ENCODE data around the gene RPS6KA2.

RPS6KA2 gene

DNA sequence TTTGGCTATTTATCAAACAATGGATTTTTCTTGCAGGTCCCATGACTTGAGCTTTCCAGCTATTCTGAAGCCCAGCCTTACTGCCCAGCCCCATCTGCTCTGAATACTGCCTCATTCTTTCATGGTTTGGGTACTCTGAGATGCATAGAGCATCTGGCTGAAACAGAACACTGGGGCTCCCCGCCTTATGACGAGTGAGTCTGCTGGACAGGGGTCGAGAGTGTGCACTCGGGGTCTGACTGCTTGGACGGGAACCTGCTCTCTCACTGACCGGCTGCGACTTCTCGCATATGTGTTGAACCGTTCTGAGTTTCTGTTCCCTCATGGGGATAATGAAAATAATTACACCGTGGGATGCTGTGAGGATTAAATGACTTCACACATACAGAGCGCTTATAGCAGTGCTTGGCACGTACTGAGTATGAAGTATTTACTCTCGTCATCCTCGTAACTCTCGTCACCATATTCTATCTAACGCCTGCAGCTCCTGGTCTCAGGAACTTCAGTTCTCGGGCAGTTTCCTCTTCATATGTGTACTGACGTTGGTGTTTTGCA is 184.8 kb downstream of the RPS6KA2 start:
- TF ChIP-seq, protein P1, sequence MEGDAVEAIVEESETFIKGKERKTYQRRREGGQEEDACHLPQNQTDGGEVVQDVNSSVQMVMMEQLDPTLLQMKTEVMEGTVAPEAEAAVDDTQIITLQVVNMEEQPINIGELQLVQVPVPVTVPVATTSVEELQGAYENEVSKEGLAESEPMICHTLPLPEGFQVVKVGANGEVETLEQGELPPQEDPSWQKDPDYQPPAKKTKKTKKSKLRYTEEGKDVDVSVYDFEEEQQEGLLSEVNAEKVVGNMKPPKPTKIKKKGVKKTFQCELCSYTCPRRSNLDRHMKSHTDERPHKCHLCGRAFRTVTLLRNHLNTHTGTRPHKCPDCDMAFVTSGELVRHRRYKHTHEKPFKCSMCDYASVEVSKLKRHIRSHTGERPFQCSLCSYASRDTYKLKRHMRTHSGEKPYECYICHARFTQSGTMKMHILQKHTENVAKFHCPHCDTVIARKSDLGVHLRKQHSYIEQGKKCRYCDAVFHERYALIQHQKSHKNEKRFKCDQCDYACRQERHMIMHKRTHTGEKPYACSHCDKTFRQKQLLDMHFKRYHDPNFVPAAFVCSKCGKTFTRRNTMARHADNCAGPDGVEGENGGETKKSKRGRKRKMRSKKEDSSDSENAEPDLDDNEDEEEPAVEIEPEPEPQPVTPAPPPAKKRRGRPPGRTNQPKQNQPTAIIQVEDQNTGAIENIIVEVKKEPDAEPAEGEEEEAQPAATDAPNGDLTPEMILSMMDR (IDR thresholded peaks at IDR 0.05; ENCODE audit: insufficient read depth, low read length, poor library complexity, severe bottlenecking), result no peak
- H3K36me3 ChIP-seq (ENCODE audit: control insufficient read depth, insufficient read depth, low read length), result no peaks in the 10 kb centered on the region
- no peak for DNase-seq (ENCODE audit: extremely low read depth, insufficient read length)
- no peak overlapping the region for H3K4me3 ChIP-seq (replicated peaks; ENCODE audit: low read depth, low read length)
- peaks cover 1% of the 10 kb centered on the region for H3K27me3 ChIP-seq (replicated peaks; ENCODE audit: control insufficient read depth, insufficient read depth, low read length)

DNA sequence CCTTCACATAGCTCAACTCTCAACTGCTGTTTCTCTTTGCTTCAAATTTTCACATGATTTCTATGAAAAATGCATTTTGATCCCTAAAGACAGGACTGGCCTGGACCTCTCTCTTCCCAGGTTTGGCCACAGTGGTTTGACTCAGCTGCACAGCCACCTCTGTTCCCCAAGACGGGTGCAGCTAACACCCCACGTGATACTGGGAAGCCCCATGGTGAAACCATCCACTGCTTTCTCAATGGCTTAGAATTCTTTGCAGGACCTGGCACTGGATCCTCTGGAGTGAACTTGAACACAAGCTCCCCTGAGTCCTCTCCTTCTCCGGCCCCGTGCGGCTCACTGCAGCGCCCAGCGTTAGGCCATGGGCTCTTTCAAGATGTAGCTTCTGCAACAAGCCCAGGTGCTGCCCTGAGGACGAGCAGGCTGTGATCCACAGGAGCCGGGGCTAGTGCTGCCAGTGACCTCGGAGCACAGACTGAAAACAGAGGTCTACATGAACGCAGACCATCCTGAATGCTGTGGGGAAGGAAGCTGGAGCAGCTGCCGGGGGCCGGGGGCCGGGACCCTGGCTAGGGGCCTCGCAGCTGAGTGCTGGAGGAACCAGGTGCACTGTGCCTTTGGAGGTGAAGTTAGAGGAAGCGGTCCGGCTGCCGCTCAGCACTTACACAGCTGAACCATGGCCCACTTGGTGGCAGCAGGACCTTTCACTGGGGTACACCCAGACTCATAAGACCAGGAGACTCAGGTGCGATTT is 185.5 kb downstream of the RPS6KA2 start:
- Histone ChIP-seq H3K36me3 (ENCODE audit: control insufficient read depth, insufficient read depth, low read length) (no peaks in the 10 kb centered on the region), H3K4me3 (replicated peaks; ENCODE audit: low read depth, low read length) (no peak overlapping the region), H3K27me3 (replicated peaks; ENCODE audit: control insufficient read depth, insufficient read depth, low read length) (peaks cover 1% of the 10 kb centered on the region)
- TF ChIP-seq, protein P1 (IDR thresholded peaks at IDR 0.05; ENCODE audit: insufficient read depth, low read length, poor library complexity, severe bottlenecking), result peak; percentile 34
- no peak for DNase-seq (ENCODE audit: extremely low read depth, insufficient read length)

DNA sequence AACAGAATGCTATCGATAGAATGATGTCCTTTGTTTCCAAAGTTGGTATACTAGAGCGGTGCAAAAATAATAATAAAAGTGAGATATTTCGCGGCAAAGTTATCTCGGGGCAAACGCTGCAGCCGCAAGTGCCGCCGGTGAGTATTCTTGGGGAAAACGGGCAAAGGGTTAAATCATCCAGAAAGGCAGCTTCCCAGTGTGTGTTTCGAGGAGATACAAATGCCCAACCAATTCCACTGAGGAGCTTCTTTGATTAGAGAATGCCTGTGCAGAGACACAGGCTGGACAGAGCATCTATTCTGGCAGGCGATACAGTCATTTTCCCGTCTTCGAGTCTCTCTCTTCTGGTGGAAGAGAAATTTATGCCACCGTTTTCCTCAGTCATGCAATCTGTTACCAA is 186.3 kb downstream of the RPS6KA2 start:
- TF ChIP-seq, protein P1 (IDR thresholded peaks at IDR 0.05; ENCODE audit: insufficient read depth, low read length, poor library complexity, severe bottlenecking), result no peak
- no peaks in the 10 kb centered on the region for H3K36me3 ChIP-seq (ENCODE audit: control insufficient read depth, insufficient read depth, low read length)

DNA sequence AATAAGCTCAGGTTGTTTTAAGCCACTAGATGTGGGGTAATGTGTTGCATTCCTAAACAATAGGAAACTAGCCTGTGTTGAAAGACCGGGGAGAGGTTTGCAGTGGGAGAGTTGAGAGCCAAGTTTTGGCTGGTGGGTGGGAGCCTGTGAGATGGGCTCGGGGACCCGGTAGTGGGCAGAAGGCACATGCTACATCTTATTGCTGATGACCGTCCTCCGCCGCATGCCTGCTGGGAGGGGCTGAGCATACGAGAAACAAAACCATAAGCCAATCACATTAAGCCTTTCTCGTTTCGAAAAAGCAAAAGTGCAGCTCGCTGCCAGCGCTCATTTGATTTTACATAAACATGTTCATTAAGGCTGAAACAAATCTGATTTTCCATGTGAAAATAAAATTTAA is 186.9 kb downstream of the RPS6KA2 start:
- DNase-seq (ENCODE audit: extremely low read depth, insufficient read length), result no peak
- TF ChIP-seq, protein P1 (IDR thresholded peaks at IDR 0.05; ENCODE audit: insufficient read depth, low read length, poor library complexity, severe bottlenecking), result no peak
- Histone ChIP-seq H3K4me3 (replicated peaks; ENCODE audit: low read depth, low read length) (no peak overlapping the region), H3K36me3 (ENCODE audit: control insufficient read depth, insufficient read depth, low read length) (no peaks in the 10 kb centered on the region), H3K27me3 (replicated peaks; ENCODE audit: control insufficient read depth, insufficient read depth, low read length) (peaks cover 1% of the 10 kb centered on the region)

More for the DNA sequence above, 186.3 kb downstream of the RPS6KA2 start:
- H3K4me3 ChIP-seq (replicated peaks; ENCODE audit: low read depth, low read length), result no peak overlapping the region
- H3K27me3 ChIP-seq (replicated peaks; ENCODE audit: control insufficient read depth, insufficient read depth, low read length), result peaks cover 1% of the 10 kb centered on the region
- no peak for DNase-seq (ENCODE audit: extremely low read depth, insufficient read length)

DNA sequence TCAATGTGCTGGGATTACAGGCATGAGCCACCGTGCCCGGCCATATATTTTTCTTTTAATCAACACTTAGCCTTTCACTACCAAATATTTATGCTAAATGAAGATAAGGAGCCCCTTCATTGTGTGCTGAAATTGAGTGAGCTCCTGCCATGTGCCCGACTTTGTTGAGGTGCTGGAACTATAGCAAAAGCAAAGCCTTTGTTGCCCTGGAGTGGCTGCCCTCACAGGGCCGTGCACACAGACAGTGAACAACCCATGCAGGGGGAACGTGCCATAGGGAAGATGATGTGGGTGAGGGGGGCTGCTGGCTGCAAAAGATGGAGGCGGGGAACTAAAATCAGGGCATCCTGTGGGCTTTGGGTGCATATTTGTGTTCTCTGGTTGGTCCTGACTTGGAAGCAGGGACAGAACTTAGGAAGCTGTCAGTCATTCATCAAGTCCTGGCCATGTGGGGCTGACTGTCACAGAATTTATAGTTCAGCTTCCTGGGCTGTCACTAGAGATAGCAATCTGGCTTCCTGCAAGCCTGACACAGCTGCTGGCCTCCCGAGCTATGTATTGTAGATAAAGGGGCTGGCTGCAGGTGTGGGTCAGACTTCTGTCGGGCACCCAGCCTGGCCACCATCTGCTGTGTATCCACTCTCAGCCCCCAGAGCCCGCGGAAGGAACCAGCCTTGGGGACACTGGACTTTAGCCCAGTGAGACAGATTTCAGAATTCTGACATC is 187.5 kb downstream of the RPS6KA2 start:
- Histone ChIP-seq H3K27me3 (replicated peaks; ENCODE audit: control insufficient read depth, insufficient read depth, low read length) (peaks cover 1% of the 10 kb centered on the region), H3K36me3 (ENCODE audit: control insufficient read depth, insufficient read depth, low read length) (no peaks in the 10 kb centered on the region), H3K4me3 (replicated peaks; ENCODE audit: low read depth, low read length) (no peak overlapping the region)
- DNase-seq (ENCODE audit: extremely low read depth, insufficient read length), result no peak
- TF ChIP-seq, protein P1 (IDR thresholded peaks at IDR 0.05; ENCODE audit: insufficient read depth, low read length, poor library complexity, severe bottlenecking), result no peak
